ENCODE results near the gene SALL3.

Gene SALL3

DNA sequence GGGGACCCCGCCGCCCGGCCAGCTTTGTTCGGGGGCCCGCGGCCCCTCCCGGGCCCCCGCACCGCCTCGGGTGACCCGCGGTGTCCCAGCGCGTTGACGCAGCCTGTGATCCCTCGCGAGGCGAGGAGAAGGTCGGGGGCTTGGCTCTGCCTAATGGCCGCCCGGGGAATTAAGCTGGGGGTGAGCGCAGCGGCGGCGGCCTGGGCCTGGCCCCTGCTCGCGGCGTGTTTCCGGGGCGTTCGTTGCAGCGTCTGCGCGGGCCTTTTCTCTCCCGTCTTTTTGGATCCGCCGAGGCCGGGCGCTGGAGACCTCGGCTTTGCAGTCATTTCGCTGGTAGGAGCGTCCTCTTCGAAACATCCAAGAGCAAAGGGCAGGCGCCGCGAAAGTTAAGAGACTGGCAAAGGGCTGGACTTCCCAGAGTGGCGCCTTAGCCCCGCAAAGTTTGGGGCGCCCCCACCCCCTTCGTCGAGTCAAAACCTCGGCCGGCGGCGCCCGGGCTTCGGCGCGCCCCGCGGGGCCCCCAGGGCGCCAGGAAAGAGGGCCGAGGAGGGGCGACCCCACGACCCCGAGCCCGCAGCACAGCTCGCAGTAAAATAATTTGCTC is 1.3 kb downstream of the SALL3 start:
- DNase-seq (ENCODE audit: low read depth): no peak

DNA sequence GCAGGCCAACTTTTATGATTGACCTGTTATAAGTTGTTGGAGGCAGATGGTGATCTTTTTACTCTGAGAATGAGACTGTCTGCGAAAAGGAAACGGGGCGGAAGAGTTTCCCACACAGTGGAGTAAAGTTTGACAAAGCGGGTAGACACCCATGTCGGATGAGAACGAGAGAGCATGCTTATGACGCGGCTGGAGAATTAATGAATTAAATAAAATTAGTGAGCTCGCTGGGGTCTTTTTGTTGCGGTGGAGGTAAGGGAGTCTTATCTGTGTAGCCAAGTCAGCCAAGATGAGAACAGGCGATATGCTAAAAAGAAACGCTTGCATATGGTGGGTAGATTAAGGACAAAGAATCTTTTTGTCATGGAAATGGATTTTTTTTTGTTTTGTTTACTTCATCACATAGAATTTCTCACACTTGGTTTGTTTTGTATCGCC is 1.8 kb downstream of the SALL3 start:
- no peak for DNase-seq (ENCODE audit: low read depth)

DNA sequence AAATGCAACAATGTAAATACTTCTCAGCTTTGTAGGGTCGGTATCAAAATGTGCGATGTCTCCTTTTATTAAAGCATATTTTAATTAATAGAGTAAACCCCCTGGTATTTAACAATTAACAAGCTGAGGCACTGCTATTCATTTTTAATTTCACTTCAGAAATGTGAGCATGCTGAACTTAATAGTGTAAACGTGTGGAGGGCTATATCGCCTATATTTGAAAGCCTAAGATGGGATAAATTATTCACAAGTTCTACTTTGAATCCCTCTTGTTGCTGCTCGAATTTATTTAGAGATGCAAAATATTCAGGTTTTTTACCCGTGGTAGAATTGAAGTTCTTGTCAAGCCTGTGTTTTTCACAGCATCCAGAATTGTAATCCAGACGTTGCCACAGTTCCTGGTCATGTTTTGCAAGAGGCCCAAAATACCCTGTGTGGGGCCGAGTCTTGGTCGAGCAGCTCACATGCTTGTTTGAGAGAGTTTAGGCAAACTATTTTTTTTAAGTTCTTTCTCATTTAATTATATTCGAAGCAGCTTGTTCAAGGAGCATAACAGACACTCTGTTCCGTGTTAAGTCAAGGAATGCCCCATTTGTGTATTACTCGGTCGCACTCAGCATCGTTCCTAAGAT is 2.5 kb downstream of the SALL3 start:
- DNase-seq (ENCODE audit: low read depth): no peak

DNA sequence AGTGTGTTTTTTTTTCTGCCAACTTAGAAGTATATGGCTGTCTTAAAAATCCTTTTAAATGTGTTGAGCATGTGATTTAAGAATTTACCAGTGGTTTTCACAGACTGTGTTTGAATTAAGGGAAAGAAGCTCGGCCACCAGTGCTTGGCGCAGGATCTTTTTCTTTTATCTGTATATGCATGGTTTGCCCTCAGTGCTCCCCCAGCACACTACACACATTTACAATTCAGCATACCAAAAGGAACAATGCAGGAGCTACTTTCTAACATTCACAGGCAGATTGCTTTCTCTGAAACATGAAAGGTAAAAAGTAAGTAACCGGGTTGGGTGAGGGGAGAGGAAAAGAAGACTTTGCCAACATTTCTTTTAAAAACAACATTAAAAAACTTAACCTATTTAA is 3.9 kb downstream of the SALL3 start:
- DNase-seq (ENCODE audit: low read depth): no peak

DNA sequence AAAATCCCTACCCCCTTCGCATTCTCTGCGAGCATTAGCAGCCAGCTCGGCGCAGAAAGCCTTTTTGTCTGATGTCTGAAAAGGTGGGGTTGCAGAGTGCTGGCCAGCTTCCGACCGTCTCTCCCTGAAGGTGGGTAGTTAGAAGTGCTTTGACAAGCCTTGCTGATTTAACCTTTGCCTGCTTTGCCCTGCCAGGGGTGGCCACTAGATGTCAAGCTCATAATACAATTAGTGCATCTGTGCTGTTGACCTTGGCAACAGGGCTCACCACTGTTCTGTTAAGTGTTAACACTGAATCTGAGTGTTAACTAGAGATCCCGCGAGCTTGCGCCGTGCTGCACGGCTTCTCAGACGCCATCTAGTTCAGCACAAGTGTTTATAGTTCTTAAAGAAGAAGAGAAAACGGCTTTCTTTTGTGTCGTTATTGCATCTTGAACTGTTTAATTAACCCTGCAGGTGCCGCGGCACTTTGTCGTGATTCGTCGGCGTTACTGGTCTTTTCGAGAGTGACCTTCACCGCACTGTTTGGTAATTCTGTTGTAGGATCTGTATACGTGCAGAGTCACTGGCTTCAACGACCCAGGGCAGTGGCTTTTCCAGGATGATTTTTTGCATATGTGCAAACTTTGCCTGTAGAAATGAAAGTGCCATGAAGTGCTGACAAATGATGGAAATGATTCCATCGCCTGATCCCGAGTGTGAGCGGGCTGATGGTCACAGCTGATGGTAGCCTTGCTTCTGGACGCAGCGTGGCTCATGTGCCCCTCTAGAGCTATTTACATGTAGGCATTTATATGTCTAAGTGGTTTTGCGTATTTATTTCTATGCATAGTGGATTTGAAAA is 5.5 kb downstream of the SALL3 start:
- no peak for DNase-seq (ENCODE audit: low read depth)

DNA sequence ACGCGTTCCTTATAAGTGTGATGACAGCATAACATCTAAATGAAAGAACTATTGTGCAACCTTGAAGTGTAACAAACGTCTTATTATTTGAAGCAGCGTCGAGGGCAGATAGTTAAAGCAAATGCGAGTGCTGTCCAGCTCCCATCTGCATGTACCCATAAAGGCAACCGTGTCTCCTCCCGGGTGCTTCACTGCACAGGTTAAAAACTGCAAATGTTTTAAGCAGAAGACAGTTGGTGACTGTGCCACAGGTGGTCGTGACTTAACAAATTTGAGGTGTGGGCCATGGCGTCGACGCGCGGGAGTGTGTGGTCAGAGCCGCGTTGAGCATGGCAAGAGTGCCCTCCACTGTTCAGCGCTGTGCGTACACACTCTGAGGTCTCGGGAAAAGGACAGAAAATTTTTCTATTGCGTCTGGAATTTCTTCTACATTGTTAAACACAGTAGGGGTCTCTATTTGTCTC is 6.4 kb downstream of the SALL3 start:
- no peak for DNase-seq (ENCODE audit: low read depth)

DNA sequence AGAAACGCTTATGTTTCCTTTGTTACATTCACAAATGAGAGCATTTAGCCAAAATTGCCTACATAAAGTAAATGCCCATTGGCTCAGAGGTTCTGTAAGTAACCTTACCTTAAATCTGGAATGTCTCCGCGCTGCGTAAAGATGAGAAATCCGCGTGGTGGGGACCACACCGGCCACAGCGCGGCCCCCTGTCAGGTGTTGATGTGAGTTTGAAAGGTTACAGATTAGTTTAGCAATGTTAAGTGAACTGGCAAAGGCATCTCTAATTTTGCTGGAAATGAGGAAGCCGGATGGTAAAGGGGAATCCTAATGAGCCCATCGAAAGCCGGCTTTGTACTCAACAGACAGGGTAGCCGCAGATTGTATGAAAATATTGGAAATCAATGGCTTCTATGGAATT is 11.8 kb downstream of the SALL3 start:
- no peak for DNase-seq (ENCODE audit: low read depth)

DNA sequence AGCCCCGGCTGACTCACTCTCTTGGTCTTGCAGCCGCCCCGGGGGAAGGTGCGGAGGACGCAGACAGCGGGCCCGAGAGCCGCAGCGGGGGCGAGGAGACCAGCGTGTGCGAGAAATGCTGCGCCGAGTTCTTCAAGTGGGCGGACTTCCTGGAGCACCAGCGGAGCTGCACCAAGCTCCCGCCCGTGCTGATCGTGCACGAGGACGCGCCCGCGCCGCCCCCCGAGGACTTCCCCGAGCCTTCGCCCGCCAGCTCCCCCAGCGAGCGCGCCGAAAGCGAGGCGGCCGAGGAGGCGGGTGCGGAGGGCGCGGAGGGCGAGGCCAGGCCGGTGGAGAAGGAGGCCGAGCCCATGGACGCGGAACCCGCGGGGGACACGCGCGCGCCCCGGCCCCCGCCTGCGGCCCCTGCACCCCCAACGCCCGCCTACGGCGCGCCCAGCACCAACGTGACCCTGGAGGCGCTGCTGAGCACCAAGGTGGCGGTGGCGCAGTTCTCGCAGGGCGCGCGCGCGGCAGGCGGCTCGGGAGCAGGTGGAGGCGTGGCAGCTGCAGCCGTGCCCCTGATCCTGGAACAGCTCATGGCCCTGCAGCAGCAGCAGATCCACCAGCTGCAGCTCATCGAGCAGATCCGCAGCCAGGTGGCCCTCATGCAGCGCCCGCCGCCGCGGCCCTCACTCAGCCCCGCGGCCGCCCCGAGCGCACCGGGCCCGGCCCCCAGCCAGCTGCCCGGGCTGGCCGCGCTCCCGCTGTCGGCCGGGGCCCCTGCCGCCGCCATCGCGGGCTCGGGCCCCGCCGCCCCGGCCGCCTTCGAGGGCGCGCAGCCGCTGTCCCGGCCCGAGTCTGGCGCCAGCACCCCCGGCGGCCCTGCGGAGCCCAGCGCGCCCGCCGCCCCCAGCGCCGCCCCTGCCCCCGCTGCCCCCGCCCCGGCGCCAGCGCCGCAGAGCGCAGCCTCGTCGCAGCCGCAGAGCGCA is 12.7 kb downstream of the SALL3 start:
- no peak for DNase-seq (ENCODE audit: low read depth)

DNA sequence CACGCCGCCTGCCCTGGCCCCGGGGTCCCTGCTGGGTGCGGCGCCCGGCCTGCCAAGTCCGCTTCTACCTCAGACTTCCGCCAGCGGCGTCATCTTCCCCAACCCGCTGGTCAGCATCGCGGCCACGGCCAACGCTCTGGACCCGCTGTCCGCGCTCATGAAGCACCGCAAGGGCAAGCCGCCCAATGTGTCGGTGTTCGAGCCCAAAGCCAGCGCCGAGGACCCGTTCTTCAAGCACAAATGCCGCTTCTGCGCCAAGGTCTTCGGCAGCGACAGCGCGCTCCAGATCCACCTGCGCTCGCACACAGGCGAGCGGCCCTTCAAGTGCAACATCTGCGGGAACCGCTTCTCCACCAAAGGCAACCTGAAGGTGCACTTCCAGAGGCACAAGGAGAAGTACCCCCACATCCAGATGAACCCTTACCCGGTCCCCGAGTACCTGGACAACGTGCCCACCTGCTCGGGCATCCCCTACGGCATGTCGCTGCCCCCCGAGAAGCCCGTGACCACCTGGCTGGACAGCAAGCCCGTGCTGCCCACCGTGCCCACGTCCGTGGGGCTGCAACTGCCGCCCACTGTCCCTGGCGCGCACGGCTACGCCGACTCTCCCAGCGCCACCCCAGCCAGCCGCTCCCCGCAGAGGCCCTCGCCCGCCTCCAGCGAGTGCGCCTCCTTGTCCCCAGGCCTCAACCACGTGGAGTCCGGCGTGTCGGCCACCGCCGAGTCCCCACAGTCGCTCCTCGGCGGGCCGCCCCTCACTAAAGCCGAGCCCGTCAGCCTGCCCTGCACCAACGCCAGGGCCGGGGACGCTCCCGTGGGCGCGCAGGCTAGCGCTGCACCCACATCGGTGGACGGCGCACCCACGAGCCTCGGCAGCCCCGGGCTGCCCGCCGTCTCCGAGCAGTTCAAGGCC is 13.7 kb downstream of the SALL3 start:
- no peak for DNase-seq (ENCODE audit: low read depth)

DNA sequence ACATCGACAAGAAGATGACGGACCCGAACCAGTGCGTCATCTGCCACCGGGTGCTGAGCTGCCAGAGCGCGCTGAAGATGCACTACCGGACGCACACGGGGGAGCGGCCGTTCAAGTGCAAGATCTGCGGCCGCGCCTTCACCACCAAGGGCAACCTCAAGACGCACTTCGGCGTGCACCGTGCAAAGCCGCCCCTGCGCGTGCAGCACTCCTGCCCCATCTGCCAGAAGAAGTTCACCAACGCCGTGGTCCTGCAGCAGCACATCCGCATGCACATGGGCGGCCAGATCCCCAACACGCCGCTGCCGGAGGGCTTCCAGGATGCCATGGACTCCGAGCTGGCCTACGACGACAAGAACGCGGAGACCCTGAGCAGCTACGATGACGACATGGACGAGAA is 14.4 kb downstream of the SALL3 start:
- no peak for DNase-seq (ENCODE audit: low read depth)

DNA sequence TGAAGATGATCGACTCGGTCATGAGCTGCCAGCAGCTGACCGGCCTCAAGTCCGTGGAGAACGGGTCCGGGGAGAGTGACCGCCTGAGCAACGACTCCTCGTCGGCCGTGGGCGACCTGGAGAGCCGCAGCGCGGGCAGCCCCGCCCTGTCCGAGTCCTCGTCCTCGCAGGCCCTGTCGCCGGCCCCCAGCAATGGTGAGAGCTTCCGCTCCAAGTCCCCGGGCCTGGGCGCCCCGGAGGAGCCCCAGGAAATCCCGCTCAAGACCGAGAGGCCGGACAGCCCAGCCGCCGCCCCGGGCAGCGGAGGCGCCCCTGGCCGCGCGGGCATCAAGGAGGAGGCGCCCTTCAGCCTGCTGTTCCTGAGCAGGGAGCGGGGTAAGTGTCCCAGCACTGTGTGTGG is 14.9 kb downstream of the SALL3 start:
- no peak for DNase-seq (ENCODE audit: low read depth)

DNA sequence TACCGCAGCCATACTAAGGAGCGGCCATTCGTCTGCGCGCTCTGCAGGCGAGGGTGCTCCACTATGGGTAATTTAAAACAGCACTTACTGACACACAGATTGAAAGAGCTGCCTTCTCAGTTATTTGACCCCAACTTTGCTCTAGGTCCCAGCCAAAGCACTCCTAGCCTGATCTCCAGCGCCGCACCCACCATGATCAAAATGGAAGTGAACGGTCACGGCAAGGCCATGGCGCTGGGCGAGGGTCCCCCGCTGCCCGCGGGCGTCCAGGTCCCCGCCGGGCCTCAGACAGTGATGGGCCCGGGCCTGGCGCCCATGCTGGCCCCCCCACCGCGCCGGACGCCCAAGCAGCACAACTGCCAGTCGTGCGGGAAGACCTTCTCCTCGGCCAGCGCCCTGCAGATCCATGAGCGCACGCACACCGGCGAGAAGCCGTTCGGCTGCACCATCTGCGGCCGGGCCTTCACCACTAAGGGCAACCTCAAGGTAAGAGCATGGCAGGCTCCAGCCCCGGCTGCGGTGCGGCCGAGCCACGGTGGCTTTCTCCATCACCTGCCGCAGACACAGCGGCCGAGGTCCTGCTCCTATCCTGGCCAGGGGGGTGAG is 15.5 kb downstream of the SALL3 start:
- no peak for DNase-seq (ENCODE audit: low read depth)

DNA sequence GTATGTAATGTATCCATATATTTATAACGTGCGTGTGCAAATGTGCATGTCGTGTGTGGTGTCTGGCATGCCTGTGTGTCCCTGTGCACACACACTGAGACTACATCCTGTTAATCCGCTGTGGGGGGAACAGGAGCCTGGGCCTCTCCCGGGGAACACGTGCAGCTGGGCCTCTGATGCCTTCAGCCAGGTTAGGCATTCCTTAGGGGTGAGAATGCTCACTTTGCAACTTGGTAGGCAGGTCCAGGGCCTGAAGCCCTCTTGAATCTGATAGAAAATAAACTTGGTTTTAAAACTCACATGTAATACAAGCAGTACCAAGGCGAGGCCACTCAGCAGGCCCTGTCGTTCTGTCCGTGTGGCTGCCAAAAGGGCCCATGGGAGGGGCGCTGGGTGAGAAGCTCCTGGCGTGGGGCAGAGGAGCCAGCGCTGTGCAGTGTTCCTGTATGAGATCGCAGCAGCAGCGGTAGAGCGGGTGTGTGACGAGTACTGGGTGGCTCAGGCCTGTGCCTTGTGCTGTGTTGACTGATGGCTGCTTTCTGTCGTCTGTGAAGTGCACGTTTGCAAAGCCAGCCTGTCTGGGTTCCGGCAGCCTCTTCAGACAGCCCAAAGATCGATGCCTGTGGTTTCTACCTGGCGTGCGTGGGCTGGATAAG is 16.2 kb downstream of the SALL3 start:
- DNase-seq (ENCODE audit: low read depth): no peak

DNA sequence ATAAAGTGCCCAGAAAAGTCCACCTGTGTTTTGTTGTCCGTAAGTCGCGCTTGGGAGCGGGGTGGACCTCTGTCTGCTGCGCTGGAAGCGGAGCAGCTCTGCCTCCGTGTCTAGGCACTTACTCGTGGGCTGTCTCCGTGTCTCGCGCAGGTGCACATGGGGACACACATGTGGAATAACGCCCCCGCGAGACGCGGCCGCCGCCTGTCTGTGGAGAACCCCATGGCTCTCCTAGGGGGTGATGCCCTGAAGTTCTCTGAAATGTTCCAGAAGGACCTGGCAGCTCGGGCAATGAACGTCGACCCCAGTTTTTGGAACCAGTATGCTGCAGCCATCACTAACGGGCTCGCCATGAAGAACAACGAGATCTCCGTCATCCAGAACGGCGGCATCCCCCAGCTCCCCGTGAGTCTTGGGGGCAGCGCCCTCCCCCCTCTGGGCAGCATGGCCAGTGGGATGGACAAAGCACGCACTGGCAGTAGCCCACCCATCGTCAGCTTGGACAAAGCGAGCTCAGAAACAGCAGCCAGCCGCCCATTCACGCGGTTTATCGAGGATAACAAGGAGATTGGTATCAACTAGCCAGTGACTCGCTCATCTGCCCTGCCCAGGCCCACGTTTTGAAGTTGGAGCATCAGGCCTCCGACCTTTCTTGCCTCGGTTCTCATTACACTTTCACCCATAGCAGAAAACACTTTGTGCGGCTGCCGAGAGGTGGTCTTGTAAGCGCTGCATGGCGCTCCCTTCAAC is 17.3 kb downstream of the SALL3 start:
- DNase-seq (ENCODE audit: low read depth): no peak

DNA sequence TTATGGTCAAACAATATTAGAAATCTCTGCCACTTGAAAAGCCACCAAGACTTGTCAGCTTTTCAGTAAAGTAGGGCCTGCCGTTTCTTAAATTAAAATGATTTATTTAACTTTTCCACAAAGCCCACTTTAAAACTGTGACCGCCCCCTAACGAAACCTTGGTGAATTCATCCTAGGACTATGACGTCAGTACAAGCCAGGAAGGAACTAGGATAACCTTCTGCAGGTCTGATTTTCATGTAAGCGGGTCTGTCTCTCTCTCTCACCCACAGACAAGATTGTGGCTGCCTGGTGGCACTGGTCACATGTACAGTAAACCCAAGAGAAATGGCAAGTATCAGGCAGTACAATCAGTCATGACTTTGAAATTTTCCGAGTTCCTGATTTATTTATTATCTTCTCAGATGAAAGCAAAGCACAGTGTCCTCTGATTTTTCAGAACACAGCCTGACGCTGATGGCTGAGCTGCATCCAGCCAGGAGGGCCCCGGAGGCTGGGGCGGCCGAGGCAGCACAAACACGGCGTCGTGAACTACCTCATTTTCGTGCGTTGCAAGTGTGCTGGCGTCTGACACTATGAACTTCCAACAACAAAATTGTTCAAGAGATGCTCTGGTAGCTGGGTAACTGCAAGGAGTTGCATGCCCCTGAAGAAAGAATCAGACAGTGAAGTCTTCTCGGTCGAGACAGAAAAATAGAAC is 18.9 kb downstream of the SALL3 start:
- no peak for DNase-seq (ENCODE audit: low read depth)

DNA sequence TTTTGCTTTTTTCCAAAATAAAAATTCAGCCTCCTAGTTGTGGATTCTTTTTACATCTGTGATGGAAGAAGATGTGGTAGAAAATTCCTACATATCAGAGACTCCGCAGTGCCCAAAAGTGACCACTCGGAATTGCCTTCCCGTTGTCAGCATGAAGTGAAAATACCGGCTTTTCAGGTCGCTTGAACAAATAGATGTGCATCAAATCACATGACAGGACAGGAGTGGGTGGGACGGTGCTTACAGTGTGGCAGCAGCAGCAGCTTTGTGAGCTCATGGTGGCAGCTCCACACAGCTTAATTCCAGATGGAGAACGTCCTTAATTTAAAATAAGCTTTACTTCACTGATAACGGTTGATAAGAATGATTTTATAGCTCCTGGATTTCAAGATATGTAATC is 20.3 kb downstream of the SALL3 start:
- DNase-seq (ENCODE audit: low read depth): no peak

DNA sequence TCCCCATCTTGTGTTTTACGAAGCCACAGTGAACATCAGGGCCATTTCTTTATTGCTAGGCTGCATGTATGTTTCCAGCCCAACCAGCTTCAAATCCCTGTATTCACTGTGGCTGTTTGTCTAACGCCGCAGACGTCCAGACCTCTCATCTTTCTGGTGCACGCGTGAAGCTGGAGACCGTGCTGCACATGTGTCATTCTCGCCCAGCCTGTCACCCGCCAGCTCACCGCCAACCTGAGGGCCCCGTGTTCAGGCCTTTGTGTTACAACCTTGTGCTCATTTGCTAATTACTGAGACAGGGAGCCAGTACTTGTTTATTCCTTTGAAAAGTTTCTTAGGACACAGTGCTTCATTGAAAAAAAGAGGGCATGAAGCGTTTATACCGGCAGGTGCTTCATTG is 21.4 kb downstream of the SALL3 start:
- DNase-seq (ENCODE audit: low read depth): no peak

DNA sequence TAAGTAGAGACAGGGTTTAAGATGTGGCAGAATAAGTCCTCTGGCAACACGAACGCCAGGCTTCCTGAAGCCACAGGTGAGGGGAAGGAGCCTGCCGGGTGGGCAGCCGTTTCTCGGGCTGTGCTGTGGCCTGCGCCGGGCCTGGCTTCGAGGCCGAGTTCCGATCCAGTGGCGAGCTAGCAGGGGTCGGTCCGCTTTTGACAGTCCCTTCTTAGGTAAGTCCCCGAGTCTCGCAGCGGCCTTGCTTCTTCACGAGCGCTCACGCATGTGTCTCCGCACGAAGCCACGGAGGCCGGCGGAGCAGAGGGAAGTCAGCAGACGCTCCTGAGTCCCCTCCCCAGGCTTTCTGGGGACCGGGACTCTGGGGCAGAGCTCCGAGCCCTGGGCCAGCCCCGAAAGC is 26.0 kb downstream of the SALL3 start:
- no peak for DNase-seq (ENCODE audit: low read depth)

Measured in GM04504 (cell line).